ENCODE data around the gene CCNJ.

DNA sequence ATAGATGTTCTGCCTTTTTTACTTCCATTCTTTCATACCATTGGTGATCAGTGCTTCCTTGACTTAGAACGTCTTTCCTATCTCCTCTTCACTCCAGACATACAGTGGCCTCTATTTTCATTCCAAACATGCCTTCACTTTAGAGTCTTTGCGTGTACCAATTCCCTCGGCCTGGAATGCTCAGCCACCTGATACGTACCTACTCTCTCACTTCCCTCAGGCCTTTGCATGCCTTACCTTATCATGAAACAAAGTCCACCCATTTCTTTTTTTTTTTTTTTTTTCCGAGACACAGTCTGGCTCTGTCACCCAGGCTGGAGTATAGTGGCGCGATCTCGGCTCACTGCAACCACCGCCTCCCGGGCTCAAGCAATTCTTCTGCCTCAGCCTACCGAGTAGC lies 2.2 kb upstream of the CCNJ start:
- TF ChIP-seq, protein P1, sequence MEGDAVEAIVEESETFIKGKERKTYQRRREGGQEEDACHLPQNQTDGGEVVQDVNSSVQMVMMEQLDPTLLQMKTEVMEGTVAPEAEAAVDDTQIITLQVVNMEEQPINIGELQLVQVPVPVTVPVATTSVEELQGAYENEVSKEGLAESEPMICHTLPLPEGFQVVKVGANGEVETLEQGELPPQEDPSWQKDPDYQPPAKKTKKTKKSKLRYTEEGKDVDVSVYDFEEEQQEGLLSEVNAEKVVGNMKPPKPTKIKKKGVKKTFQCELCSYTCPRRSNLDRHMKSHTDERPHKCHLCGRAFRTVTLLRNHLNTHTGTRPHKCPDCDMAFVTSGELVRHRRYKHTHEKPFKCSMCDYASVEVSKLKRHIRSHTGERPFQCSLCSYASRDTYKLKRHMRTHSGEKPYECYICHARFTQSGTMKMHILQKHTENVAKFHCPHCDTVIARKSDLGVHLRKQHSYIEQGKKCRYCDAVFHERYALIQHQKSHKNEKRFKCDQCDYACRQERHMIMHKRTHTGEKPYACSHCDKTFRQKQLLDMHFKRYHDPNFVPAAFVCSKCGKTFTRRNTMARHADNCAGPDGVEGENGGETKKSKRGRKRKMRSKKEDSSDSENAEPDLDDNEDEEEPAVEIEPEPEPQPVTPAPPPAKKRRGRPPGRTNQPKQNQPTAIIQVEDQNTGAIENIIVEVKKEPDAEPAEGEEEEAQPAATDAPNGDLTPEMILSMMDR (IDR thresholded peaks at IDR 0.05; ENCODE audit: insufficient read depth, low read depth, low read length), result no peak
- no peak for TF ChIP-seq EZH2 (IDR thresholded peaks at IDR 0.05; ENCODE audit: insufficient read depth, low read length)
